WTC11 (cell line): ENCODE measurements around the gene EIF4E. TPM values are rescaled to one million over a fixed set of nuclear protein-coding genes. Genes with fewer than 3 reads are reported as not detected.

ENCODE experiments used
- ATAC-seq: fragments of 200-7000 bp; cut with Tn5 transposase; 2 replicates; pipeline ENCODE4 v1.10.0; 2021; ENCODE audit warnings: mild to moderate bottlenecking, moderate library complexity
- CTCF ChIA-PET: fragments of 300-600 bp; sonication (Branson Sonifier 250); formaldehyde crosslinking; loops from one replicate; lab custom pipeline; 2021; ENCODE audit warnings: antibody characterized with exemption; lab: Charles Lee
- POLR2A ChIA-PET: fragments of 350-600 bp; sonication (Branson Sonifier 250); formaldehyde crosslinking; loops from one replicate; lab custom pipeline; 2021; ENCODE audit warnings: antibody characterized with exemption; lab: Charles Lee
- DNase-seq: peaks from one replicate; pipeline ENCODE4 v3.0.0; 2021; ENCODE audit warnings: low spot score
- H3K27ac Mint-ChIP-seq: 2 replicates; pipeline ENCODE4 v1.8.0; 2021; ENCODE audit warnings: mixed read lengths
- H3K27me3 Mint-ChIP-seq: 2 replicates; pipeline ENCODE4 v1.8.0; 2021; ENCODE audit warnings: low read depth, mild to moderate bottlenecking, moderate library complexity, mixed read lengths
- H3K36me3 Mint-ChIP-seq: 2 replicates; pipeline ENCODE4 v1.8.0; 2021; ENCODE audit warnings: mixed read lengths
- H3K4me1 Mint-ChIP-seq: 2 replicates; pipeline ENCODE4 v1.8.0; 2022; ENCODE audit warnings: mixed read lengths
- H3K4me3 Mint-ChIP-seq: 2 replicates; pipeline ENCODE4 v1.8.0; 2021; ENCODE audit warnings: mild to moderate bottlenecking, moderate library complexity, mixed read lengths
- H3K9me3 Mint-ChIP-seq: 2 replicates; pipeline ENCODE4 v1.8.0; 2021; ENCODE audit warnings: mixed read lengths
- ATF1 ChIP-seq: sonication (generic); formaldehyde crosslinking; IDR thresholded peaks from 2 replicates; pipeline ENCODE4 v1.8.1; 2023; ENCODE audit warnings: mild to moderate bottlenecking, moderate library complexity, missing genetic modification reagents
- ATF3 ChIP-seq: sonication (generic); formaldehyde crosslinking; conservative IDR thresholded peaks from 2 replicates; pipeline ENCODE4 v1.8.1; 2022; ENCODE audit warnings: mild to moderate bottlenecking, missing genetic modification reagents
- CBFB ChIP-seq: sonication (generic); formaldehyde crosslinking; IDR thresholded peaks from 2 replicates; pipeline ENCODE4 v1.8.1; 2022; ENCODE audit warnings: mild to moderate bottlenecking, low read depth, missing genetic modification reagents
- CREM ChIP-seq: sonication (generic); formaldehyde crosslinking; IDR thresholded peaks from 2 replicates; pipeline ENCODE4 v1.8.1; 2022; ENCODE audit warnings: mild to moderate bottlenecking, missing genetic modification reagents, moderate library complexity
- ELF4 ChIP-seq: sonication (generic); formaldehyde crosslinking; IDR thresholded peaks from 2 replicates; pipeline ENCODE4 v1.8.1; 2022; ENCODE audit warnings: low read depth, mild to moderate bottlenecking, moderate library complexity, missing genetic modification reagents
- MYBL2 ChIP-seq: sonication (generic); formaldehyde crosslinking; IDR thresholded peaks from 2 replicates; pipeline ENCODE4 v1.8.1; 2023; ENCODE audit warnings: mild to moderate bottlenecking, moderate library complexity, missing genetic modification reagents
- NFATC4 ChIP-seq: fragments of 250-450 bp; sonication (Bioruptor Pico); IDR thresholded peaks from 2 replicates; pipeline ENCODE4 v1.9.0; 2021; ENCODE audit warnings: mild to moderate bottlenecking
- NR1H2 ChIP-seq: sonication (generic); formaldehyde crosslinking; IDR thresholded peaks from 2 replicates; pipeline ENCODE4 v1.9.0; 2021; ENCODE audit warnings: mild to moderate bottlenecking, moderate library complexity, missing genetic modification reagents
- NR2C2 ChIP-seq: sonication (generic); formaldehyde crosslinking; IDR thresholded peaks from 2 replicates; pipeline ENCODE4 v1.8.0; 2022; ENCODE audit warnings: mild to moderate bottlenecking, missing genetic modification reagents
- PRDM15 ChIP-seq: sonication (generic); formaldehyde crosslinking; IDR thresholded peaks from 2 replicates; pipeline ENCODE4 v1.8.0; 2022; ENCODE audit warnings: missing genetic modification reagents
- RORB ChIP-seq: fragments of 250-450 bp; sonication (Bioruptor Pico); IDR thresholded peaks from 2 replicates; pipeline ENCODE4 v1.9.0; 2021; ENCODE audit warnings: mild to moderate bottlenecking
- SMAD3 ChIP-seq: sonication (generic); formaldehyde crosslinking; IDR thresholded peaks from 2 replicates; pipeline ENCODE4 v1.8.0; 2022; ENCODE audit warnings: missing genetic modification reagents, mild to moderate bottlenecking, borderline replicate concordance
- STAT6 ChIP-seq: sonication (generic); formaldehyde crosslinking; conservative IDR thresholded peaks from 2 replicates; pipeline ENCODE4 v1.8.1; 2023; ENCODE audit warnings: mild to moderate bottlenecking, low read depth, missing genetic modification reagents, moderate library complexity
- USF1 ChIP-seq: sonication (generic); formaldehyde crosslinking; IDR thresholded peaks from 2 replicates; pipeline ENCODE4 v1.8.0; 2022; ENCODE audit warnings: mild to moderate bottlenecking, missing genetic modification reagents
- ZNF138 ChIP-seq: sonication (generic); formaldehyde crosslinking; conservative IDR thresholded peaks from 2 replicates; pipeline ENCODE4 v1.8.1; 2022; ENCODE audit warnings: mild to moderate bottlenecking, moderate library complexity, missing genetic modification reagents
- ZNF219 ChIP-seq: sonication (generic); formaldehyde crosslinking; IDR thresholded peaks from 2 replicates; pipeline ENCODE4 v1.8.0; 2023; ENCODE audit warnings: missing genetic modification reagents, mild to moderate bottlenecking, borderline replicate concordance
- ZNF263 ChIP-seq: sonication (generic); formaldehyde crosslinking; IDR thresholded peaks from 2 replicates; pipeline ENCODE4 v1.8.1; 2022; ENCODE audit warnings: low read depth, mild to moderate bottlenecking, moderate library complexity, missing genetic modification reagents
- ZNF281 ChIP-seq: sonication (generic); formaldehyde crosslinking; IDR thresholded peaks from 2 replicates; pipeline ENCODE4 v1.8.0; 2023; ENCODE audit warnings: mild to moderate bottlenecking, missing genetic modification reagents
- ZNF317 ChIP-seq: sonication (generic); formaldehyde crosslinking; IDR thresholded peaks from 2 replicates; pipeline ENCODE4 v1.8.1; 2023; ENCODE audit warnings: low read depth, mild to moderate bottlenecking, moderate library complexity, missing genetic modification reagents, borderline replicate concordance
- ZNF396 ChIP-seq: fragments of 250-450 bp; sonication (Bioruptor Pico); IDR thresholded peaks from 2 replicates; pipeline ENCODE4 v1.8.0; 2021; ENCODE audit warnings: mild to moderate bottlenecking, moderate library complexity, borderline replicate concordance
- ZNF423 ChIP-seq: fragments of 250-450 bp; sonication (Bioruptor Pico); IDR thresholded peaks from 2 replicates; pipeline ENCODE4 v2.1.2; 2022; ENCODE audit warnings: mild to moderate bottlenecking, moderate library complexity
- ZNF671 ChIP-seq: fragments of 250-450 bp; sonication (Bioruptor Pico); IDR thresholded peaks from 2 replicates; pipeline ENCODE4 v1.8.0; 2021; ENCODE audit warnings: mild to moderate bottlenecking
- ZSCAN18 ChIP-seq: fragments of 250-450 bp; sonication (Bioruptor Pico); IDR thresholded peaks from 2 replicates; pipeline ENCODE4 v2.1.2; 2022; ENCODE audit warnings: mild to moderate bottlenecking, moderate library complexity
- total RNA-seq: library from RNA; stranded (reverse); gene quantifications from 3 replicates; pipeline ENCODE4 v1.2.3, GENCODE V29; 2021

Gene EIF4E
- total RNA-seq, 1 experiment from 2014 or later: 174 TPM

- no peak for TF ChIP-seq ZNF423
- TF ChIP-seq ZNF219 (CRISPR knock-in tag): no peak
- TF ChIP-seq ZNF263 (CRISPR knock-in tag): no peak
- TF ChIP-seq ZNF281 (CRISPR knock-in tag): no peak
Measured at GRCh38 chr4:98958065-98958464, 29.1 kb upstream of the EIF4E start (continued).

GRCh38 chr4:98955229-98955628 is 26.3 kb upstream of the EIF4E start:
- H3K36me3 Mint-ChIP-seq: no peaks in the 10 kb centered on the region
- peaks cover 6% of the 10 kb centered on the region for H3K9me3 Mint-ChIP-seq
- ChIA-PET POLR2A (no interaction called here), CTCF (no interaction called here)
- H3K27ac Mint-ChIP-seq: no peak overlapping the region
- no peak for ATAC-seq
- no peaks in the 10 kb centered on the region for H3K4me1 Mint-ChIP-seq
- TF ChIP-seq ELF4 (CRISPR knock-in tag): no peak
- no peak for TF ChIP-seq ZNF671 (CRISPR knock-in tag)
- TF ChIP-seq STAT6 (CRISPR knock-in tag): no peak
- TF ChIP-seq ZNF317 (CRISPR knock-in tag): no peak
- no peak for TF ChIP-seq NR2C2 (CRISPR knock-in tag)
- TF ChIP-seq ZSCAN18: no peak
- no peak for TF ChIP-seq ATF1
- TF ChIP-seq ZNF396: no peak
- no peaks in the 10 kb centered on the region; the same call in 1 of the 2 replicates for H3K27me3 Mint-ChIP-seq
- no peak overlapping the region for H3K4me3 Mint-ChIP-seq
- DNase-seq: no peak

GRCh38 chr4:98951710-98952109 is 22.8 kb upstream of the EIF4E start:
- ChIA-PET POLR2A (no interaction called here), CTCF (no interaction called here)
- TF ChIP-seq RORB: no peak
- no peak for TF ChIP-seq NFATC4 (CRISPR knock-in tag)
- TF ChIP-seq ATF3 (CRISPR knock-in tag): no peak
- no peak for TF ChIP-seq SMAD3 (CRISPR knock-in tag)
- TF ChIP-seq ATF1: no peak
- TF ChIP-seq PRDM15 (CRISPR knock-in tag): no peak
- TF ChIP-seq ZNF317 (CRISPR knock-in tag): no peak
- TF ChIP-seq ZNF396: no peak
- no peak for TF ChIP-seq USF1 (CRISPR knock-in tag)
- TF ChIP-seq ELF4 (CRISPR knock-in tag): no peak
- no peak for TF ChIP-seq NR1H2 (CRISPR knock-in tag)
- no peak for TF ChIP-seq MYBL2 (CRISPR knock-in tag)
- no peak for TF ChIP-seq CBFB (CRISPR knock-in tag)
- TF ChIP-seq CREM: no peak
- TF ChIP-seq ZNF138 (CRISPR knock-in tag): no peak
- no peak for DNase-seq
- H3K27me3 Mint-ChIP-seq: no peaks in the 10 kb centered on the region
- peaks cover 6% of the 10 kb centered on the region for H3K9me3 Mint-ChIP-seq
- ATAC-seq: no peak
- H3K4me3 Mint-ChIP-seq: no peak overlapping the region
- H3K36me3 Mint-ChIP-seq: no peaks in the 10 kb centered on the region
- no peaks in the 10 kb centered on the region for H3K4me1 Mint-ChIP-seq
- H3K27ac Mint-ChIP-seq: no peak overlapping the region
